ENCODE data around the gene AGAP3. TPM values are rescaled to one million over a fixed set of nuclear protein-coding genes. Genes with fewer than 3 reads are reported as not detected.

AGAP3 gene
- total and polyA plus RNA-seq, 2 of the 4 experiments (the other 2 are of a cell fraction) = 35.3 to 93.9 TPM

DNA sequence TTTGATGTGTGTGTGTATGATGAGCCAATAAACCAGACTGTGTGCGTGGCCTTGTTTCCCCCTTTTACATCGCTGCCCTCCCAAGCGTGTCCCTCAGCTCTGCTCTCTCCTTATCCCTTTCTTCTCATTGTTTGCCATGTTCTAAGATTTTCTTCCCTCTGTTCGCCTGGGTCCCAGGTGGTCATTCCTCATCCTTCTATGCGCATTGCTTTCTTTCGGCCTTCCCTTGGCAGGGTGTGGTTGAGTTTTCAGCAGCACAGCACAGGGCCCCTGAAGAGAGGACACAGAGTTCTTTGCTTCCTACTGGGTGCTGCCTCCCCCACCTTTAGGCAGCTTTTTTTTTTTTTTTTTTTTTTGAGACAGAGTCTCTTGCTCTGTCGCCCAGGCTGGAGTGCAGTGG, 58.1 kb downstream of the AGAP3 start:
- TF ChIP-seq NFE2L2 (IDR thresholded peaks at IDR 0.05; ENCODE audit: low read depth, low read length) = no peak
- TF ChIP-seq MXI1 (IDR thresholded peaks at IDR 0.05; ENCODE audit: borderline replicate concordance, low read depth, low read length) = no peak
- no peak for TF ChIP-seq POLR2A (IDR thresholded peaks at IDR 0.05; ENCODE audit: low read depth, low read length)
- TF ChIP-seq MAZ (IDR thresholded peaks at IDR 0.05; ENCODE audit: borderline replicate concordance, low read depth, low read length) = no peak
- no peak for TF ChIP-seq FOS (IDR thresholded peaks at IDR 0.05; ENCODE audit: low read depth, low read length)
- TF ChIP-seq MAFK (IDR thresholded peaks at IDR 0.05; ENCODE audit: low read depth, low read length) = no peak
- no peak for TF ChIP-seq CEBPB (IDR thresholded peaks at IDR 0.05; ENCODE audit: low read depth, low read length)
- TF ChIP-seq, protein P1, sequence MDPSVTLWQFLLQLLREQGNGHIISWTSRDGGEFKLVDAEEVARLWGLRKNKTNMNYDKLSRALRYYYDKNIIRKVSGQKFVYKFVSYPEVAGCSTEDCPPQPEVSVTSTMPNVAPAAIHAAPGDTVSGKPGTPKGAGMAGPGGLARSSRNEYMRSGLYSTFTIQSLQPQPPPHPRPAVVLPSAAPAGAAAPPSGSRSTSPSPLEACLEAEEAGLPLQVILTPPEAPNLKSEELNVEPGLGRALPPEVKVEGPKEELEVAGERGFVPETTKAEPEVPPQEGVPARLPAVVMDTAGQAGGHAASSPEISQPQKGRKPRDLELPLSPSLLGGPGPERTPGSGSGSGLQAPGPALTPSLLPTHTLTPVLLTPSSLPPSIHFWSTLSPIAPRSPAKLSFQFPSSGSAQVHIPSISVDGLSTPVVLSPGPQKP (IDR thresholded peaks at IDR 0.05; ENCODE audit: borderline replicate concordance, low read depth, low read length) = no peak
- TF ChIP-seq BHLHE40 (IDR thresholded peaks at IDR 0.05; ENCODE audit: low read depth, low read length) = no peak
- Histone ChIP-seq H3K18ac (ENCODE audit: low read depth, low read length) (no peak overlapping the region), H4K5ac (ENCODE audit: low read depth, low read length) (no peak overlapping the region), H3K27me3 (ENCODE audit: control insufficient read depth, insufficient read depth, low read length) (peaks cover 11% of the 10 kb centered on the region; the same call in 1 of the 2 replicates), H4K91ac (ENCODE audit: insufficient read depth, low read depth, low read length) (no peak overlapping the region), H3K36me3 (ENCODE audit: control insufficient read depth, insufficient read depth, low read length) (peaks cover 44% of the 10 kb centered on the region), H3K4me3 (ENCODE audit: insufficient read depth, low read depth, low read length) (no peak overlapping the region), H3K27ac (ENCODE audit: insufficient read depth, low read length) (no peak overlapping the region), H4K20me1 (ENCODE audit: insufficient read depth, low read length) (peaks cover 3% of the 10 kb centered on the region), H2AK5ac (ENCODE audit: low read depth, low read length) (no peak overlapping the region), H3K23ac (ENCODE audit: low read depth, low read length) (no peak overlapping the region), H3K4ac (ENCODE audit: low read depth, low read length) (no peak overlapping the region), H2BK20ac (ENCODE audit: low read depth, low read length) (no peak overlapping the region), H3K4me1 (ENCODE audit: control insufficient read depth, insufficient read depth, low read length) (no peaks in the 10 kb centered on the region), H3K56ac (ENCODE audit: extremely low read depth, insufficient read depth, low read length) (no peak overlapping the region), H2AK9ac (replicated peaks; ENCODE audit: low read depth, low read length, poor library complexity) (no peak overlapping the region), H3K14ac (replicated peaks; ENCODE audit: low read depth, low read length) (no peak overlapping the region), H3K4me2 (ENCODE audit: low read depth, low read length) (no peak overlapping the region), H3K9me3 (ENCODE audit: control insufficient read depth, insufficient read depth, low read length) (no peaks in the 10 kb centered on the region), H2BK15ac (ENCODE audit: low read depth, low read length) (no peak overlapping the region), H3K9ac (ENCODE audit: low read depth, low read length) (no peak overlapping the region), H3K9me1 (ENCODE audit: insufficient read depth, low read length) (0 out of 2 replicates have a peak, but pooled peaks cover 3% of the 10 kb centered on the region), H2AFZ (replicated peaks; ENCODE audit: low read length, poor library complexity) (no peak overlapping the region), H2BK120ac (ENCODE audit: low read depth, low read length) (no peak overlapping the region), H3K79me1 (ENCODE audit: low read depth in 1 of 2, low read length in 2 of 2) (no peaks in the 10 kb centered on the region), H4K8ac (ENCODE audit: low read depth in 2 of 2, low read length in 2 of 2) (no peak overlapping the region), H2BK5ac (ENCODE audit: low read depth, low read length, poor library complexity, severe bottlenecking) (no peak overlapping the region)
- in situ Hi-C loops (cut with MboI; ENCODE audit: low sequenced_read_pairs) (no loop called here), dilution Hi-C loops (cut with HindIII; ENCODE audit: low sequenced_read_pairs, unreplicated experiment) (no loop called here), intact Hi-C loops (cut with micrococcal nuclease) (no loop called here)
- no peak for ATAC-seq (ENCODE audit: low read depth)
- no peak for DNase-seq
- no TSS peak for BruUV-seq (replicated peaks)
- ChIA-PET POLR2A (ENCODE audit: unreplicated experiment) (interaction anchor here (0.6 kb wide), 1 partner anchor 65 kb away, joined by 3 read pairs; no protein-coding TSS in a partner anchor), CTCF (no interaction called here)
- 90% methylated on average over 2 of the region's 7 CpGs; no CpG with 5 or more reads in 1 of the 2 experiments for WGBS, 2 experiments (ENCODE audit: extremely low coverage in 2 of 2, insufficient read length in 1 of 2)
